Retinal pigment epithelial cell (primary cell): ENCODE results near the gene BACH2.

Experiments used
- DNase-seq: peaks from one replicate; pipeline ENCODE4 v3.0.0-alpha.2; 2010; ENCODE audit warnings: low read depth
- H3K4me3 ChIP-seq: 2 replicates; pipeline ENCODE4 v1.5.1; 2011; ENCODE audit warnings: mild to moderate bottlenecking, low read length, control low read depth, moderate library complexity
- CTCF ChIP-seq: conservative IDR thresholded peaks from 2 replicates; pipeline ENCODE4 v1.5.1; 2011; ENCODE audit warnings: low read depth, low read length, control low read depth, inconsistent platforms

Gene BACH2

GRCh38 chr6:90192857-90193256 is 103.8 kb downstream of the BACH2 start:
- H3K4me3 ChIP-seq = no peak overlapping the region
- no peak for TF ChIP-seq CTCF
- no peak for DNase-seq

- no peak for DNase-seq
- no peak overlapping the region for H3K4me3 ChIP-seq
- TF ChIP-seq CTCF = no peak
Observed at GRCh38 chr6:90190752-90191395, 105.8 kb downstream of the BACH2 start.

GRCh38 chr6:90190131-90190530 is 106.5 kb downstream of the BACH2 start:
- no peak overlapping the region for H3K4me3 ChIP-seq
- DNase-seq = no peak
- no peak for TF ChIP-seq CTCF

- DNase-seq = no peak
- no peak overlapping the region for H3K4me3 ChIP-seq
- TF ChIP-seq CTCF = no peak
Observed at GRCh38 chr6:90187437-90188121, 109.1 kb downstream of the BACH2 start.

GRCh38 chr6:90186637-90187371 is 109.8 kb downstream of the BACH2 start:
- no peak overlapping the region for H3K4me3 ChIP-seq
- no peak for TF ChIP-seq CTCF

GRCh38 chr6:90186026-90186425 is 110.6 kb downstream of the BACH2 start:
- no peak overlapping the region for H3K4me3 ChIP-seq
- no peak for DNase-seq
- no peak for TF ChIP-seq CTCF

More at GRCh38 chr6:90186637-90187371, 109.8 kb downstream of the BACH2 start:
- DNase-seq = no peak
